Natural killer cell treated with Interleukin-12 subunit alpha and Interleukin-12 subunit beta and Interleukin-15 and Interleukin-18, amount 100 ng/mL, for 72 hours (primary cell): ENCODE data around the gene TBC1D2B. TPM values are rescaled to one million over a fixed set of nuclear protein-coding genes. Genes with fewer than 3 reads are reported as not detected.

Experiments used
- ATAC-seq, 2 donors: fragments of 150-1000 bp; cut with Tn5 transposase in 1 of 2; sonication (Bioruptor Pico), chemical (Tn5 transposase) in 1 of 2; 2 replicates each; pipeline ENCODE4 v1.10.0; 2021
- DNase-seq: peaks from one replicate; pipeline ENCODE4 v3.0.0; 2022; ENCODE audit warnings: low spot score
- H3K27ac Mint-ChIP-seq, 2 donors: 1 replicate in 1 of 2; 2 replicates in 1 of 2; pipeline ENCODE4 v1.8.0; 2022; ENCODE audit warnings: mixed read lengths in 2 of 2, mild to moderate bottlenecking in 1 of 2, moderate library complexity in 1 of 2
- H3K27me3 Mint-ChIP-seq, 2 donors: 1 replicate in 1 of 2; 2 replicates in 1 of 2; pipeline ENCODE4 v1.8.0; 2022; ENCODE audit warnings: mixed read lengths in 2 of 2
- H3K36me3 Mint-ChIP-seq: one replicate; pipeline ENCODE4 v1.8.0; 2022; ENCODE audit warnings: mixed read lengths
- H3K4me1 Mint-ChIP-seq, 2 donors: 1 replicate in 1 of 2; 2 replicates in 1 of 2; pipeline ENCODE4 v1.8.0; 2022; ENCODE audit warnings: low read depth in 2 of 2, mixed read lengths in 2 of 2, mild to moderate bottlenecking in 1 of 2
- H3K4me3 Mint-ChIP-seq: one replicate; pipeline ENCODE4 v1.8.0; 2022; ENCODE audit warnings: mixed read lengths
- H3K9me3 Mint-ChIP-seq: 2 replicates; pipeline ENCODE4 v1.8.0; 2022; ENCODE audit warnings: mixed read lengths
- total RNA-seq, 2 donors: library from RNA; stranded (reverse); gene quantifications; one replicate each; pipeline ENCODE4 v1.2.3, GENCODE V29; 2022

Gene TBC1D2B
- total RNA-seq, 2 donors from 2014 or later: 54.1 to 97.0 TPM

- Mint-ChIP-seq H3K36me3 (peaks cover 8% of the 10 kb centered on the region), H3K27ac (peak overlapping the region; percentile 66 to 75)
Observed at GRCh38 chr15:78037328-78037727, 40.2 kb downstream of the TBC1D2B start.

DNA sequence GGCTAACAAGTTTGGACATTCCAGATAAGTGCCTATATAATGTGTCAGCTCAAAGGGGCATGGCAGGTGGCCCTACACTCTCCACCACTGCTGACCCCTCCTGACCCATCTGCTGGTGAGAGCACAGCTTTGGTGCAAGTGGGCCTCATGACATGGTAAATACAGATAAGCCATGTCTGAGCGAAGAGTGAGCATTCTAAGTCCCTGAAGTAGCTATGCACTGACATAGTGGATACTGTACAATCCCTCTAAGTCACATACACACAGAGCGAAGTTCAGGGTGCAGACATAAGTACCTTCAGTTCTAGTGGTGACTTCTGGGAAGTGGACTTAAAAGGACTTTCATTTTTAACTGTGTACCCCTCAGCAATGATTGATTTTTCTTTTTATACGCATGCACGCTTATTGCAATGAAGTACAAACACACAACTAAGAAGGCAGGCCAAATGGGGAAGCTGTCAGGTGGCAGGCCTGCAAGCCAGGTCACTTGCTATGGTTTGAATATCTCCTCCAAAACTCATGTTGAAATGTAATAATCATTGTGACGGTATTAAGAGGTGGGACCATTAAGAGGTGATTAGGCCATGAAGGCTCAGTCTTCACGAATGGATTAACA, 41.5 kb downstream of the TBC1D2B start:
- H3K9me3 Mint-ChIP-seq: no peaks in the 10 kb centered on the region
- DNase-seq: no peak
- H3K27me3 Mint-ChIP-seq: no peaks in the 10 kb centered on the region
- H3K36me3 Mint-ChIP-seq: peaks cover 6% of the 10 kb centered on the region
- H3K4me3 Mint-ChIP-seq: peak overlapping the region; percentile 72
- H3K27ac Mint-ChIP-seq: peak overlapping the region; percentile 62 to 79
- H3K4me1 Mint-ChIP-seq: peaks cover 60 to 89% of the 10 kb centered on the region in 2 donors
- ATAC-seq: no peak

More at GRCh38 chr15:78037328-78037727, 40.2 kb downstream of the TBC1D2B start:
- no peak for ATAC-seq
- DNase-seq: no peak
- peaks cover 56 to 88% of the 10 kb centered on the region in 2 donors for H3K4me1 Mint-ChIP-seq
- peak overlapping the region; percentile 63 for H3K4me3 Mint-ChIP-seq
- H3K9me3 Mint-ChIP-seq: no peaks in the 10 kb centered on the region
- no peaks in the 10 kb centered on the region for H3K27me3 Mint-ChIP-seq

DNA sequence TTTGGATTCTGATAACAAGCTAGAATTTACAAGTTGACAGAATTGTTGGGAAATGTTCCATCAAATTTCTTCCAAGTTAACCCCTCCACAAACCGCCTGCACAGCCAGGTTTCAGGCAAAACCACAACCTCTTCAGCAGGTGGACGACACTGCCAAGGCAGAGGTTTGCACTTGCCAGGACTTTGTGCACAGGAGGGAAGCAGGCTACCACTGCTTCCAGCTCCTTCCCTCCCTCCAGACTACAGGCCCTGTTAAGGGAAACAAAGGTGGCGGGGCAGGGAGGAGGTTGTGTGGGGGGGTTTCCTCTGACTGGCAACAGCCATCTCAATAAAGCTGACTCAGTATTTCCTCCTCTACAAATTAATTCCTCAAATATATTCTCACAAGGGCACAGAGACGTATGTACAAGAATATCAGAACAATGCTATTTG, 42.2 kb downstream of the TBC1D2B start:
- ATAC-seq (peak in 1 of 2 donors; percentile 17), DNase-seq (no peak)
- Mint-ChIP-seq H3K36me3 (peaks cover 6% of the 10 kb centered on the region), H3K4me3 (peak overlapping the region; percentile 72), H3K4me1 (peaks cover 55 to 87% of the 10 kb centered on the region in 2 donors), H3K9me3 (no peaks in the 10 kb centered on the region), H3K27me3 (no peaks in the 10 kb centered on the region), H3K27ac (peak overlapping the region; percentile 62 to 79)

DNA sequence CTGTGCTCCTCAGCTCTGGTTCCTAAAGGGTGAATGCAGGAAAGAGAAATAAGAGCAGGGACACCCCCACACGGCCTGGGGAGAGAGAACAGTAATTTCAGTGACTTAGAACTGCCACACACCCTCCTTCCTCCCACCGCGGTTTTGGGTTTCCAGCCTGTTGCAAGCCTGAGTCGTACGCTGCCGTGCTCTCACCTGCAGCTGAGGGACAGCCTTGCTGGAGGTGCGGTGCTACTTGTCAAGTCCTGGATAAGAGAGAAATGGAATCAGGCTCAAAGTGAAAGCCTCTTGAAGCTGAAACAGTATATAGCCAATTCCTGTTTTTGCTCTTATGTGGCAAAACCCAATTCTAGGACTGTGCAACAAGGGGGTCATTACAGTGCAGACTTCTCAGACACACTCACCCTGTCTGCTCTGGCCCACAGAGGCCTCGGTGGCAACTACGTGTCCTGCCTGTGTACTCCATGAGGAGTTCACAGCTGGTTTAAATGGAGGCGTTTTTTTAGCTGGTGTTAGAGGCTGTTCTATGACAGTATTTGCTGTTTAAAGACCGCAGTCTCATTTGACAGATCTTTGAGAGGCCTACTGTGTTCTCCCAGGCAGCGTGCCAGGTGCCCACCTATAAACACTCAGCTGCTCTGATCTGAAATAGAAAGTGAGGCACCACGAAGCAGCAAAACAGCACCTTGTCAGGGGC, 42.9 kb downstream of the TBC1D2B start:
- H3K4me1 Mint-ChIP-seq: peaks cover 48 to 80% of the 10 kb centered on the region in 2 donors
- H3K36me3 Mint-ChIP-seq: peaks cover 6% of the 10 kb centered on the region
- no peaks in the 10 kb centered on the region for H3K27me3 Mint-ChIP-seq
- H3K9me3 Mint-ChIP-seq: no peaks in the 10 kb centered on the region
- H3K4me3 Mint-ChIP-seq: peak overlapping the region; percentile 72
- ATAC-seq (peak; percentile 91 to 92), DNase-seq (peak; percentile 91)
- peak overlapping the region; percentile 62 to 79 for H3K27ac Mint-ChIP-seq

GRCh38 chr15:78033864-78034263, 43.6 kb downstream of the TBC1D2B start:
- DNase-seq (no peak), ATAC-seq (no peak)
- Mint-ChIP-seq H3K36me3 (peaks cover 6% of the 10 kb centered on the region), H3K4me1 (peaks cover 48 to 74% of the 10 kb centered on the region in 2 donors), H3K27ac (peak overlapping the region; percentile 62 to 79), H3K9me3 (no peaks in the 10 kb centered on the region), H3K27me3 (no peaks in the 10 kb centered on the region), H3K4me3 (peak overlapping the region; percentile 76)

DNA sequence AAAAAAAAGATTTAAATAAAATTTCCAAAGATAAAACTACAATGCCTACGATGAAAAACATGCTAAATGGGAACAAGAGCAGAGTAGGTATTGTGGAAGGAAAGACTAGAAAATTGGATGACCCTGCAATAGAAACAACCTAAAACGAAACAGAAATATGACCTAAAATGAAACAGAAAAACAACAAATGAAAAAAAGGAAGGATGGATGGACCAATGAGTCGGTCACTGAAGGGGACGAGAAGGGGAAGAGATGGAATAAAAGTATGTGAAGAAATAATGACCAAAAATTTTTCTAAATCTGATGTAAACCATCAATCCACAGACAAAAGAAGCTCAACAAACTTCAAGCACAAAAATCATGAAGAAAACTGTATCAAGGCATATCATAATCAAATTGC, 44.8 kb downstream of the TBC1D2B start:
- no peaks in the 10 kb centered on the region for H3K27me3 Mint-ChIP-seq
- peaks cover 11% of the 10 kb centered on the region for H3K36me3 Mint-ChIP-seq

DNA sequence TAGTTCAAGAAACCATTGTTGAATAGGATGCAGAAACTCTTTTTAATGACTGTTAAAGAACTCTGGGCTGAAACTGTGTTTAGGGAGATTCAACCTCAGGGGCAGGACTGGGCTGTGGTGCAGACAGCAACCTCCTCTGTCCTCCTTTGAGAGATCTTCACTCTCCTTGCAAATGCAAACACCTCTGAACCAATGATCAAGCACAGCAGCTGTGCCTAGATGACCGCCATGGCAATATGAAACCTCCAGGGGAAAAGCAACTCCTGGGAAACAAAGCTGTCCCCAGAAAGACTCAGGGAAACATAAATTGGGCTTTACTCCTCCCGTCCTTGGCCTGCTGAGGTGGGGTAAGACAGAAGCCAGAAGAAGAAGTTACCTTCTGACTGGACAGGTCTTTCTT, 52.6 kb downstream of the TBC1D2B start:
- ATAC-seq: no peak
- no peak for DNase-seq
- H3K4me3 Mint-ChIP-seq: no peak overlapping the region
- no peak overlapping the region for H3K27ac Mint-ChIP-seq
- no peaks in the 10 kb centered on the region for H3K27me3 Mint-ChIP-seq
- peaks cover 4 to 6% of the 10 kb centered on the region in 2 donors for H3K4me1 Mint-ChIP-seq
- peaks cover 18% of the 10 kb centered on the region for H3K36me3 Mint-ChIP-seq
- no peaks in the 10 kb centered on the region for H3K9me3 Mint-ChIP-seq

More for the DNA sequence above, 44.8 kb downstream of the TBC1D2B start:
- no peaks in the 10 kb centered on the region for H3K9me3 Mint-ChIP-seq
- H3K4me3 Mint-ChIP-seq: peak overlapping the region; percentile 76
- ATAC-seq (no peak), DNase-seq (no peak)
- peaks cover 43 to 63% of the 10 kb centered on the region in 2 donors for H3K4me1 Mint-ChIP-seq
- H3K27ac Mint-ChIP-seq: peak overlapping the region; percentile 4 to 62

GRCh38 chr15:78024519-78024870, 53.0 kb downstream of the TBC1D2B start:
- H3K9me3 Mint-ChIP-seq: no peaks in the 10 kb centered on the region
- no peak overlapping the region for H3K4me3 Mint-ChIP-seq
- DNase-seq: no peak
- no peak overlapping the region for H3K27ac Mint-ChIP-seq
- no peaks in the 10 kb centered on the region for H3K27me3 Mint-ChIP-seq
- ATAC-seq: no peak
- H3K4me1 Mint-ChIP-seq: peaks cover 4 to 6% of the 10 kb centered on the region in 2 donors
- H3K36me3 Mint-ChIP-seq: peaks cover 18% of the 10 kb centered on the region

- Mint-ChIP-seq H3K36me3 (peaks cover 18% of the 10 kb centered on the region), H3K27ac (peak overlapping the region in 1 of 2 donors; percentile 69), H3K9me3 (no peaks in the 10 kb centered on the region), H3K4me1 (peaks cover 4 to 7% of the 10 kb centered on the region in 2 donors), H3K4me3 (no peak overlapping the region), H3K27me3 (no peaks in the 10 kb centered on the region)
- ATAC-seq (no peak), DNase-seq (no peak)
Observed at GRCh38 chr15:78023865-78024518, 53.5 kb downstream of the TBC1D2B start.

DNA sequence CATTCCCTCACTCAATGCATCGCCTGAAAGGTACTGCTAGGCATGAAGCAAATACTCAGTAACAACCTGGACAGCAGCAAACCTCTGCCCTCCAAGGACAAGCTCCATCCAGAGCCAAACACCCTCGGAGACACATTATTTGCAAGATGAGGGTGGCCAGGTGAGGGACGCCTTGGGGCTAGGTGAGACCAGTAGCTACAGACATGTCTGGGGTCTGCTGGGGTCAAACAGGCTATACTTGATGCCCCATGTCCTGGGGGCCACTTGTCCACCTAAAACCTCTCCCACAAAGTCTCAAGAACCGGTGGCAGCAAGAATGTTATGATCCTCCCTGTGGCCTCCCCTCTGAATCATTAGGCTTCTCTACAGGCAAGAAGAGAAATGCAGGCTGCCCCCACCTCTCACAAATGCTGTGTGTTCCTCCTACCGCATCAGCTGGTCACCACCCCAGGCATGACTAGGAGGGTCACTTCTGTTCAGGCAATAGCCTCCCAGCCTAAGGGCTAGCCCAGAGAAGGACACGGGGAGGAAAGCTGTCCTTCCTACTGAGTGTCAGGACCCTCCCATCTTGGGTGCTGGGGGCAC, 54.3 kb downstream of the TBC1D2B start:
- Mint-ChIP-seq H3K36me3 (peaks cover 14% of the 10 kb centered on the region), H3K9me3 (no peaks in the 10 kb centered on the region), H3K27ac (peak overlapping the region in 1 of 2 donors; percentile 69), H3K4me1 (peaks cover 4 to 11% of the 10 kb centered on the region in 2 donors), H3K4me3 (no peak overlapping the region), H3K27me3 (no peaks in the 10 kb centered on the region)
- no peak for DNase-seq
- ATAC-seq: no peak

DNA sequence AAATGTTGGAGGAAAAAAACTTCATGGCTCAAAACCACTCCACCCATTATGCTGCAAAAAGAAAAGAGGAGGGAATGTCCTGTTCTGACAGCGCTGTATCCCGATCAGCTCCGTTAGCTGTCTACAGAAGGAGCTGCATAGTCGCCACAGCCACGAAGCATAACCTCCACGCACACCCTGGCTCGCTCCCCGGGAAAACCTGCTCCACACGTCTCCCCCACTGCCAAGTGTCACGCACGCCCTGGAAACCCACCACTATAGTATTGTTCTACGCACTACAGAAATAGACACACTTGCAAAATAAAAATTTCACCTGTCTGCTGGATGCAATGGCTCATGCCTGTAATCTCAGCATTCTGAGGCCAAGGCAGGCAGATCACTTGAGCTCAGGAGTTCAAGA, 55.8 kb downstream of the TBC1D2B start:
- H3K9me3 Mint-ChIP-seq: no peaks in the 10 kb centered on the region
- no peak overlapping the region for H3K27ac Mint-ChIP-seq
- DNase-seq: no peak
- H3K27me3 Mint-ChIP-seq: no peaks in the 10 kb centered on the region
- peaks cover 4 to 15% of the 10 kb centered on the region in 2 donors for H3K4me1 Mint-ChIP-seq
- peaks cover 24% of the 10 kb centered on the region for H3K36me3 Mint-ChIP-seq
- H3K4me3 Mint-ChIP-seq: no peak overlapping the region
- ATAC-seq: no peak

- Mint-ChIP-seq H3K27me3 (no peaks in the 10 kb centered on the region), H3K36me3 (peaks cover 24% of the 10 kb centered on the region), H3K4me1 (peaks cover 4 to 15% of the 10 kb centered on the region in 2 donors), H3K4me3 (no peak overlapping the region), H3K27ac (no peak overlapping the region), H3K9me3 (no peaks in the 10 kb centered on the region)
- ATAC-seq (no peak), DNase-seq (no peak)
Observed at GRCh38 chr15:78020007-78020406, 57.5 kb downstream of the TBC1D2B start.

DNA sequence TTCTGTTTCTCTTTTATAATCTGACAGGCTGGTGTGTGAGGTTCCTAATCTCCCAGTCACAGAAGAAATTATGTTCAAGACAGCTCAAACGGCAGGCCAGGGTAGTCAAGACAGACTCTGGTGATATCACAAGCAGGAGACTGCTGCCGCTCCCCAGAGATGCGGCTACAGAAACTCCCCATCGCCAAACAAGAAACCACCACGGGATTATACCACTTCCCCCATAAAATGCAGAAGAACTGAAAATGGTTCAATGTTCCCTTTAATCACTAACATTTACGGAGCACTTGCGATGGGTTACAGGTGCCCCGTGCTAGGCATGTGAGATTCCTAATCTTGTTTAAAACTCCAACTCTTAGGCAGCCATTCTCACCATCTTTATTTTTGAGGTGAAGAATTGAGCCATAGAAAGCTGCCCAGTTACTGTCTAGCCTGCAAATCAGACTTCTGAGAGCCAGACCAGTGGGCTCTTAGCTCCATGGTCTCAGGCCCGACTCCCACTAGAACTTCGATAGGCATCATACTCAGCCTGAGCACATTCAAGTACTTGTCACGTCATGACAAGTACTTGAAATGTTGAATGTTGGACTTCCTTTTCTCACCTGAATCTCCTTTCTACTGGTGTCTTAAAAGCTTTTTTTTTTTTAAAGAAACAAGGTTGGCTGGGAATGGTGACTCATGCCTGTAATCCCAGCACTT, 58.4 kb downstream of the TBC1D2B start:
- Mint-ChIP-seq H3K36me3 (peaks cover 28% of the 10 kb centered on the region), H3K27me3 (no peaks in the 10 kb centered on the region), H3K4me1 (peaks cover 4 to 15% of the 10 kb centered on the region in 2 donors), H3K4me3 (peak overlapping the region; percentile 32), H3K27ac (peak overlapping the region; percentile 49 to 57), H3K9me3 (no peaks in the 10 kb centered on the region)
- DNase-seq (no peak), ATAC-seq (no peak)
